ENCODE measurements around the gene MRPL27. TPM values are rescaled to one million over a fixed set of nuclear protein-coding genes. Genes with fewer than 3 reads are reported as not detected.
"Not testable (repeated sequence)": the region's sequence is repeated elsewhere in the genome, so short reads cannot be mapped to it uniquely, and the experiment has no call there.

The MRPL27 gene
- total RNA-seq, 2 experiments from 2014 or later = 72.1 to 75.1 TPM

- H3K36me3 Mint-ChIP-seq = no peaks in the 10 kb centered on the region
- peaks cover 30% of the 10 kb centered on the region for H3K4me1 Mint-ChIP-seq
These were observed 25.1 kb downstream of the MRPL27 start for GRCh38 chr17:50347894-50348291.

DNA sequence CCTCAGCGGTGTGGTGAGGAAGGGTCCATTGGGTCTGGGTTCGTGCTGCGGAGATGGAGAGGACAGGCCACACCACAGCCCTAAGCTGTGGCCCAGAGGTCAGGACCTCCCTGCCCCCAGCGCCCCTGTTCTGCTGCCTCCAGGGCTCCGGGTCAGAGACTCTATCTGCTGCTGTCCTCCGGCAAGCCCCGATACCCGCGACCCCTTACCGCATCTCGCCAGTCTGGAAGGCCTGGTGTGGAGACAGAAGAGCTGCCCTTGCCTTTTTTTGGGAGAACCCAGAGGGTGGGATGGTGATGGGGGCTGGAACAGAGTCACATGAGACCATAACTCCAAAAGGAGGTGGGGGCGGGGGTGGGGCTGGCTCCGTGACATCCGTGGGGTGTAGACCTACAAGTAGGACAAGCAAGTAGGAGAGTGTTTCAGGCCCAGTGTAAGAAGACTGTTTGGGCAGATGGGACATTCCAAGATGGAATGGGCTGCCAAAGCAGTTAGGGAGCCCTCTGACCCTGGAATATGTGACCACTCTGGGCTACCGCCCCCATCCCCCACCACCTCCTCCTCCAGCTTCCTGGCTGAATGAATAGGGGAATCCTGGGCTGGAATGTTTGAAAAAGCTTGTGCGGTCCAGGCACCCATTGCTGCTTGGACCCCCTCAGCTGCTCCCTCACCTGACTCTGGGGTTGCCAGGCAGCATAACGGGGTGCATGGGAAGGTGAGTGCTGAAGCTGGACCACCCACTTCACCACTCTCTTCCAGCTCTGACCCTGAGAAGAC lies 25.7 kb downstream of the MRPL27 start:
- H3K27ac Mint-ChIP-seq = peak overlapping the region; percentile 85
- H3K9me3 Mint-ChIP-seq = no peaks in the 10 kb centered on the region
- no peaks in the 10 kb centered on the region for H3K27me3 Mint-ChIP-seq
- no peak for DNase-seq
- H3K4me3 Mint-ChIP-seq = peak overlapping the region; percentile 90
- peaks cover 30% of the 10 kb centered on the region for H3K4me1 Mint-ChIP-seq
- H3K36me3 Mint-ChIP-seq = no peaks in the 10 kb centered on the region

More at GRCh38 chr17:50347894-50348291, 25.1 kb downstream of the MRPL27 start:
- DNase-seq = no peak
- peak overlapping the region; percentile 90 for H3K4me3 Mint-ChIP-seq
- H3K9me3 Mint-ChIP-seq = no peaks in the 10 kb centered on the region
- H3K27me3 Mint-ChIP-seq = no peaks in the 10 kb centered on the region
- no peak overlapping the region for H3K27ac Mint-ChIP-seq

DNA sequence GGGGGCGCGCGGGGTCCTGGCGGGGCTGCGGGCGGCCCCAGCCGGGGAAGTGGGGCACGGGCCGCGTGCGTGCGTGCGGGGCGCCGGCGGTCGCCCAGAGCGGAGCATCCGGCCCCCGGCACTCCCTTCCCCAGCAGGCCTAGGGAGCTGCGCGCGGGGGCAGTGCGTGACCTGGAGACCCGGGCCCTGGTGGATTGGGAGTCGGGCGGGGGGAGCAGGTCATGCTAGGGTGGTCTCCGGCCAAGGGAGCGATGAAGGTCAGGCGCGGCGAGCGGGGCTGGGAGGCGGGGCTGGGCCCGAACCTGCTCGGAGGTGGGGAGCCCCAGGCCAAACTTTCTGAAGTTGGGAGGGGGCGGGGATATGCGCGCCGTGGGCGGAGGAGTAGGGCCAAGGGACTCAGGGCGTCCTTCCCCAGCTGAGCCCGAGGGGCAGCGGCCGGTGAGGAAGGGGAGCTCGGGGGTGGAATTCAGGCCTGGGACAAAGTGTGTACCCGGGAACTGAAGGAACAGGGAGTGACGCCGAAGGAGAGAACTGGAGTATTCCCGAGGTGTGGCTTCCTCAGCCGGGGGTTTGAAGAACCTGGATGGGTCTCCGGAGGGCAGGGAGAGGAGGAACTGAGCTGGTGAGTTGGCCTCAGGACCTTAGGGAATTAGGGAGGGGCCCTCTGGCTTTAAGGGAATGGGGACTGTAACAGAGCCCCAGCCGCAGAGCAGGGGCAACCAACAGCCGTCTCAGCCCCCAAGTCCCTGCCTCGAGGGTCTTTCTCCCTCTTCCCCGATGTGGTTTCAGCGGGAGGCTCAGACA lies 26.5 kb downstream of the MRPL27 start:
- Mint-ChIP-seq H3K4me1 (peaks cover 30% of the 10 kb centered on the region), H3K27me3 (no peaks in the 10 kb centered on the region)

DNA sequence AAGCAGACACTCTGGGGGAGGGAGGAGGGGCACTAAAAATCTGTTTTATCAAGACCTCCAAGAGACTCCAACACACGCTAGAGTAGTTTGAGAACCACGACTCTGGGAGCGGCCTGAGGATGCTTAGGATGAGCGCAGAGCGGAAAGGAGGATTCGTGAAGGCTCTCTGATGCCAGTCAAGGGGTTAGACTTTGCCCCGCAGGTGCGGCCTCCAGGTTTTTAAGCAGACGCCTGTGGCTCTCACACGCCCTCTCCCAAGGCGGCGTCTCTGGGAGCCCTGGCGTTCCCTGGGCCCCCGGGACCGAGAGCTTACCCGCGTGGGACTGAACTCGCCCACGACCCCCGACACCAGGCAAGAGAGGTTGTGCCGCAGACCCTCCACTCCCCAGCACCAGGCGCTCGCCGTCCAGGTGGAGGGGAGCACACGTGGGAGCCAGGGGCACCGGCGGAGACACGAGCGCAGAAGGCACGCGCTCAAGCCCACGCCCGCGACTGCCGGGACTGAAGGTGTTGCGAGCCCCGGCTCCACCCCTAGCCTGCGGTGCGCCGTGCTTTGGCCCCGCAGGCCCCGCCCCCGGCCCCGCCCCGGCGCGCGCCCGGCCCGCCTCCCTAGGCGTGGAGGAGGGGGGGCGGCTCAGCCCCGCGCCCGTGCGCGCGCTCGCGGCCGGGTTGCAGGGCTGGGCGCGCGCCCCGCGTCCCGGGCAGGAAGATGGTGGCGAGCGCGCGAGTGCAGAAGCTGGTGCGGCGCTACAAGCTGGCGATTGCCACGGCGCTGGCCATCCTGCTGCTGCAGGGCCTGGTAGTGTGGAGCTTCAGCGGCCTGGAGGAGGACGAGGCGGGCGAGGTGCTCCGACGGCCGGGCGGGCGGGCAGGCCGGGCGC lies 27.3 kb downstream of the MRPL27 start, which contains the start of gene XYLT2:
XYLT2 (plus strand) TSS at position 695 of the 881 bp plus-strand sequence; CDS start at position 710, 15 bp downstream.
- peaks cover 27% of the 10 kb centered on the region for H3K4me1 Mint-ChIP-seq
- no peaks in the 10 kb centered on the region for H3K27me3 Mint-ChIP-seq
- H3K4me3 Mint-ChIP-seq = peak within 1 kb of the TSS; percentile 91

More for the DNA sequence above, 26.5 kb downstream of the MRPL27 start:
- H3K9me3 Mint-ChIP-seq = no peaks in the 10 kb centered on the region
- DNase-seq = peak; percentile 62
- no peaks in the 10 kb centered on the region for H3K36me3 Mint-ChIP-seq
- peak overlapping the region; percentile 85 for H3K27ac Mint-ChIP-seq
- peak overlapping the region; percentile 90 for H3K4me3 Mint-ChIP-seq

GRCh38 chr17:50344731-50345365 lies 28.1 kb downstream of the MRPL27 start:
- peak overlapping the region; percentile 79 for H3K4me3 Mint-ChIP-seq
- no peaks in the 10 kb centered on the region for H3K9me3 Mint-ChIP-seq
- H3K27ac Mint-ChIP-seq = peak overlapping the region; percentile 80
- H3K36me3 Mint-ChIP-seq = no peaks in the 10 kb centered on the region
- H3K4me1 Mint-ChIP-seq = peaks cover 26% of the 10 kb centered on the region
- no peaks in the 10 kb centered on the region for H3K27me3 Mint-ChIP-seq
- DNase-seq = no peak

More for the DNA sequence above, 27.3 kb downstream of the MRPL27 start, which contains the start of gene XYLT2:
- Mint-ChIP-seq H3K27ac (peak within 1 kb of the TSS; percentile 95), H3K36me3 (no peaks in the 10 kb centered on the region), H3K9me3 (no peaks in the 10 kb centered on the region)
- peak; percentile 95 for DNase-seq

GRCh38 chr17:50339381-50339780 lies 33.6 kb downstream of the MRPL27 start:
- H3K4me3 Mint-ChIP-seq = no peak overlapping the region
- H3K9me3 Mint-ChIP-seq = peaks cover 6% of the 10 kb centered on the region
- no peak overlapping the region for H3K27ac Mint-ChIP-seq
- no peaks in the 10 kb centered on the region for H3K27me3 Mint-ChIP-seq
- no peaks in the 10 kb centered on the region for H3K4me1 Mint-ChIP-seq
- no peaks in the 10 kb centered on the region for H3K36me3 Mint-ChIP-seq
- DNase-seq = no peak

DNA sequence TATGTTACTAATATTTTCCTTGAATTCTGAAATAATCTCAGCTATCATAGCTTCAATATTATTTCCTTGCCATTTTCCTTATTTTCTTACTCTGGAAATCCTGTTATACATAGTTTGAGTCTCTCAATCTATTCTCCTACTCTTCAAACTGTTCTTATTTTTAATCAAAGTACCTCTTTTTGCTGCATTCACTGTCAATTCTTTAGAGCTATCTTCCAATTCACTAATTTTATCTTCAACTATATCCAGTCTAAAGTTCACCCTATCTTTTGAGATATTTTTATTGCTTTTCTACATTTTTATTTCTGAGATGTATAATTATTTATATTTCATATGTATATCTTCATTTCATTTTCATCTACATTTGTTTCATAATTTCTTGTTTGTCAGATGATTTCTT lies 34.3 kb downstream of the MRPL27 start:
- no peaks in the 10 kb centered on the region for H3K27me3 Mint-ChIP-seq
- no peaks in the 10 kb centered on the region for H3K36me3 Mint-ChIP-seq
- peaks cover 6% of the 10 kb centered on the region for H3K9me3 Mint-ChIP-seq
- H3K27ac Mint-ChIP-seq = no peak overlapping the region
- H3K4me3 Mint-ChIP-seq = no peak overlapping the region
- DNase-seq = no peak
- peaks cover 3% of the 10 kb centered on the region for H3K4me1 Mint-ChIP-seq

- DNase-seq = no peak
- H3K27ac Mint-ChIP-seq = no peak overlapping the region
These were observed 35.0 kb downstream of the MRPL27 start for GRCh38 chr17:50337956-50338355.

DNA sequence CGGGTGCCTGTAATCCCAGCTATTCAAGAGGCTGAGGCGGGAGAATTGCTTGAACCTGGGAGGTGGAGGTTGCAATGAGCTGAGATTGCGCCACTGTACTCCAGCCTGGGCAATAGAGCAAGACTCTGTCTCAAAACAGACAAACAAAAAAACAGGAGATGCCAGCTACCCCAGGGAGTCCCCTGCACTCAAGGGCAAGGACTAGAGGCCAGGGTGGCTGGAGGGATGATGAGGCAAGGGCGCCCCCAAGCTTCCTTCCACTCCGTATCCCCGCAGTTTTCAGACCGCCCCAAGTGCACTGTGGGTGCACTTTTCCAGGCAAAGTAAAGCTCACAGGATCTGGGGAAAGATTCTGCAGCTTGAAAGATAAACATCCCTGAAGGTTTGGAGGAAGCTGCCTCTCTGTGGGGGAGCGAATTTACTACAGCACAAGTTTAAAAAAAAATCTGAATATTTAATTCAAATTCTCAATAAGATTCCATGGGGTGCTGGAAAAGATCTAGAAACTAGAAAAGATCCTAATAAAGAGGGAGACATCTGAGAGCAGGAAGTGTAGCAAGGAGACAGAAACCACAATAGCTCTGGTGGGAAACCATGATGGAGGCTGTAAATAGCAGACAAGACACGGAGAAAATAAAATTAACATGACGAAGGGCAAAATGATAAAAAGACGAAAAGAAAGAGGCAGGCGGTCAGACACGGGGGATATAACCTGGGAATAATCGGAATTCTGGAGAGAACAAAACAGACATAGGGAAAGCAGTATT lies 39.5 kb downstream of the MRPL27 start:
- not testable (repeated sequence) for H3K9me3 Mint-ChIP-seq, H3K27me3 Mint-ChIP-seq, H3K36me3 Mint-ChIP-seq, DNase-seq, H3K4me3 Mint-ChIP-seq, H3K4me1 Mint-ChIP-seq, H3K27ac Mint-ChIP-seq

More at GRCh38 chr17:50337956-50338355, 35.0 kb downstream of the MRPL27 start:
- Mint-ChIP-seq H3K9me3 (peaks cover 6% of the 10 kb centered on the region), H3K4me1 (peaks cover 7% of the 10 kb centered on the region), H3K4me3 (no peak overlapping the region), H3K36me3 (no peaks in the 10 kb centered on the region), H3K27me3 (no peaks in the 10 kb centered on the region)

- Mint-ChIP-seq H3K27me3 (no peaks in the 10 kb centered on the region), H3K9me3 (no peaks in the 10 kb centered on the region)
- no peak for DNase-seq
These were observed 40.8 kb downstream of the MRPL27 start for GRCh38 chr17:50332196-50332595.

DNA sequence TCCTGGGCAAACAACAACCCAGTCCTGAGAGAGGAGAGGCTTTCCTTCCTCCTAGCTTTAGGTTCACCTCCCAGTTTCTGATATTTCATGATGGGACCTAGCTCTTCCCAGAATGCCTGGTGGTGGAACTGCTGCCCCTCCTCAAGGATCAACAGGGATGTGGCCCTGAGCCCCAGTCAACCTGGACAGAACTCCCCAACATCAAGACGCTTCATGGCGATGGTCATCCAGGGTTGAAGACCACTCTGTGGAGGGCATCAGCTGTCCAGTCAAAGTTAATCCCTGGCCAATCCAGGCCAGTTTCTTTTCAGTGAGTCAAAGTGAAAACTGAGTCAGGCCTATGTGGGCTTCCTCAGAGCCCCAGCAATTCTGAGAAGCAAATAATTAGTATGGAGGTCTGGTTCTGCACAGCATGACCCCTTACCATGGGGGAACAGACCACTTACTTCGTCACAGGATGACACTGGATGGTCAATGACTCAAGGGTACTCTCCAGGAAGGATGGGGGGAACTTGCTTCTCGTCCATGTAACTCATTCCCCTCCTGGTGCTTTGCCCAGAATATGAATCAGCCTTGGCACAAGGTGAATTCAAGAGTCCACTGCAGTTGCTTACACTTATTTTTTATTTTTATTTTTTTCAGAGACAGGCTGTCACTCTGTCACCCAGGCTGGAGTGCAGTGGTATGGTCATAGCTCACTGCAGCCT lies 41.7 kb downstream of the MRPL27 start:
- no peak for DNase-seq
- no peak overlapping the region for H3K27ac Mint-ChIP-seq
- no peak overlapping the region for H3K4me3 Mint-ChIP-seq
- no peaks in the 10 kb centered on the region for H3K9me3 Mint-ChIP-seq
- H3K27me3 Mint-ChIP-seq = no peaks in the 10 kb centered on the region
- H3K4me1 Mint-ChIP-seq = peaks cover 7% of the 10 kb centered on the region
- H3K36me3 Mint-ChIP-seq = no peaks in the 10 kb centered on the region

More at GRCh38 chr17:50332196-50332595, 40.8 kb downstream of the MRPL27 start:
- H3K4me3 Mint-ChIP-seq = no peak overlapping the region
- no peaks in the 10 kb centered on the region for H3K36me3 Mint-ChIP-seq
- H3K4me1 Mint-ChIP-seq = peaks cover 7% of the 10 kb centered on the region
- H3K27ac Mint-ChIP-seq = no peak overlapping the region

DNA sequence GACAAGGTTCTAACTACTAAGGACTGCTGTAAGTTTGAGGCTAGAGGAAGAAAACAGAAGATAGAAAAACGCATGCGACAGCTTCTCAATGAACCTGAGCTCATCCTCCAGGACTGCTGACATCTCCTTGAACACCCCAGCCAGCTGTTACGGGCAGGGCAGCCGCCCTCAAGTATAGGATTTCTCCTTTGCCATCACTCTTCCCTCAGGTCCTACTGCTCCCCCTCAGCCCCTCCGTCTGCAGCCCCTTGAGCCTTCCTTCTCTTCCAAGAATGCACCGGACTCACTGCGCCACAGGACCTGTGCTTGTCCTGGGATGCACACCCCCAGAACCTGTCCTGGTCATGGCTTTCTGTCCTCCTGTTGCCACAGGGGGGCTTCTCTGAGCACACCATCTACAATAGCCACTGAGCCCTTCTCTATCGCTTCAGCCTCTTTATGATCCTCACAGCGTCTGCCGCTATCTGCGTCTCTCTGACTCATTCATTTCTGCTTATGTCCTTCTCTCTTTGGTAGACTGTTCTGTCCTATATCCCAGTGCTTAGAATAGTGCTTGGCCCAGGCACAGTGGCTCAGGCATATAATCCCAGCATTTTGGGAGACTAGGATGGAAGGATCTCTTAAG lies 42.7 kb downstream of the MRPL27 start:
- no peaks in the 10 kb centered on the region for H3K9me3 Mint-ChIP-seq
- H3K4me3 Mint-ChIP-seq = no peak overlapping the region
- H3K4me1 Mint-ChIP-seq = peaks cover 7% of the 10 kb centered on the region
- H3K27me3 Mint-ChIP-seq = no peaks in the 10 kb centered on the region
- no peak overlapping the region for H3K27ac Mint-ChIP-seq
- H3K36me3 Mint-ChIP-seq = no peaks in the 10 kb centered on the region
- DNase-seq = no peak

GRCh38 chr17:50329716-50330115 lies 43.3 kb downstream of the MRPL27 start:
- Mint-ChIP-seq H3K36me3 (no peaks in the 10 kb centered on the region), H3K27me3 (no peaks in the 10 kb centered on the region), H3K4me1 (peaks cover 7% of the 10 kb centered on the region), H3K9me3 (no peaks in the 10 kb centered on the region), H3K4me3 (no peak overlapping the region), H3K27ac (no peak overlapping the region)
- DNase-seq = no peak
